WI38 (cell line): ENCODE results near the gene GPN3.
"Not testable (repeated sequence)": the region's sequence is repeated elsewhere in the genome, so short reads cannot be mapped to it uniquely, and the experiment has no call there.

Source experiments
- H3K4me3 ChIP-seq: 2 replicates; pipeline ENCODE4 v1.5.1; 2011; ENCODE audit warnings: low read depth, mild to moderate bottlenecking, control low read depth, low read length
- CTCF ChIP-seq: IDR thresholded peaks from 2 replicates; pipeline ENCODE4 v1.5.1; 2012; ENCODE audit warnings: low read depth, mild to moderate bottlenecking, control low read depth, low read length

Gene GPN3

DNA sequence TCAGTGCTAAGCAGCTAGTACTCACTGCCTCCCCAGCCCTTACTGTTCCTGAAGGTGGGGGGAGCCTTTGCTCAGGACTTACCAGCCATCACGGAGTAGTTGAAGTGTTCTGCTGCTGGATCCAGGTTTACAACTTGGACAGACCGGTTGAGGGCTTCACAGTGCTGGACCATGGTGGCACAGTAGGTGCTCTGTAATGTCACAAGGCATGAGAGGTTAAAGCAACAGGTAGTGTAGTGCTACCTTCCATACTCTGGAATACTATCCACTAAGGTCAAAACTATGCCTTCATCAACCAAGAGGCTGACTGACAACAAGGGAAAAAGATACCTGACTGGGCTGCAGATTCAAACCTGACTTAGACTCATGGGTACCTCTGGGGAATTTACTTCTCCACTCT lies 3.0 kb downstream of the GPN3 start:
- no peak for TF ChIP-seq CTCF
- no peak overlapping the region for H3K4me3 ChIP-seq

GRCh38 chr12:110461189-110461588 lies 6.9 kb downstream of the GPN3 start:
- not testable (repeated sequence) for H3K4me3 ChIP-seq

DNA sequence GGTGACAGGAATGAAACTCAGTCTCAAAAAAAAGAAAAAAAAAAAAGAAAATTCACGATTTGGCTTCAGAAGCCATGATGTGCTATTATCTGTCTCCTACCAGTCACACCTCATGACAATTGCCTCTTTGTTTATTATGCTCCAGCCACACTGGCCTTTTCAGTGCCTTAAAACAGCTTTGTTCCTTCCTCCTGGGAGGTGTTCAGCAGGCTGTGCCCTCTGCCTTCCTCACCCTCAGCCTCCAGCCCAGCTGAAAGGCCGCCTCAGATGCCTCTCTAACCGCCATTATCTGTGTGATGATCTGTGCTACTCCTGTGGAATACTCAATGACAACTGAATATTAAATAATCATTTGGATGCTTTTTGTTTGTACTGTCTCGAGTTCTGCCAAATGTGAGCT lies 9.3 kb downstream of the GPN3 start:
- no peak for TF ChIP-seq CTCF
- H3K4me3 ChIP-seq: no peak overlapping the region

DNA sequence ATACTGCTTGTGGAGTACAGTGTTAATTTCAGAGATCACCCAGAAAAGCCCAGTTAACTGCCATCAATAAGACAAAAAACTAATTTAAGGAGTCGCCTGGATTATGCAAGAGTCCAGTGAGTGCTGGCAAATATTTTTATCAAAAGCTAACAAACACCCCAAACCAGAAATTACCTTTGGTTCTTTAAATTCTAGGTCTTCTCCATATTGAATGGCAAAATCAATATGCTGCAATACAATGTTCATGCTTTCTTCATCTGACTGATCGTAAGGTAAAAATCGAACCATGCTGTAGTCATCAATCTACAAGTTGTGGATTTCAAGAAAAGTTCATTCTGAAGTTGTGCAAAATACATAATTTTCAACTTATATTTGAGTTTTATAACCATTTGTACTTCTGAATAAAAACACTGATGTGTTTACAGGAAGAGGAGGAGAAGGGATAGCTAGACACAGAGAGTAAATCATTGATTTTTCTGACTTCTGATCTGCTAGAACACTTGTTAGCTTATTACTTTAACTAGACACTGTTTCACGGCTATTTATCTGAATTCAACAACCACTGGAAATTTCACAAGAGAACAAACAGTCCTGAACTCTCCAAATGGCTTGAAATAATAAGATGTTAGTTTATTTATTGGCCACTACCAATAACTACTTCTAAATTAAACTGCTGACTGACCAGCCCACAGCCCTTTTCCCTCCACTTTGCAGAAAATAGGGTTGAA lies 14.3 kb downstream of the GPN3 start:
- no peak overlapping the region for H3K4me3 ChIP-seq
- no peak for TF ChIP-seq CTCF

DNA sequence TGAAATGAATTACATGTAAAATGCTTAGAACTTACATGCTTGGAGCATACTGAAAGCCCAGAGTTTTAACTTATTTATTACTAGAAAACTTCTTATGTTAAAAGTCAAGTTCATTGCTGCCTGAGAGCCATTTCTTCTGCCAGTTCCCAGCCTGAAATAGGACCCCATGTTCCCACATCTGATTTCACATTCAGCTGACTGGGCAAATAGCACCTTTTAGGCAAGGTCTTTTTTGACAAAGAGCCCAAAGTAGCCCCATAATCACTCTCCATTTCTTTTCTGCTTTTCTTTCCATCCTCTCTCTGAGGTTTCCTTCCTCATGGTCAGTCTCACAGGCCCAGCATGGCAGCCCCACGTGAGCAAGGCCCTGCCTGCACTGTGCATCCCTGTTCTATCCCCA lies 16.8 kb downstream of the GPN3 start:
- H3K4me3 ChIP-seq: no peak overlapping the region
- TF ChIP-seq CTCF: no peak

- TF ChIP-seq CTCF: peak; percentile 81
- H3K4me3 ChIP-seq: peak within 1 kb of the TSS; percentile 94
These were observed 18.1 kb downstream of the GPN3 start, which contains the start of gene ARPC3 for GRCh38 chr12:110449799-110450497. TSS of gene ARPC3 (minus strand) at chr12:110450337. CDS start at chr12:110450260, 77 bp downstream.

GRCh38 chr12:110444455-110444854 lies 23.6 kb downstream of the GPN3 start:
- no peak for TF ChIP-seq CTCF
- no peak overlapping the region for H3K4me3 ChIP-seq
